AG09309 (cell line): Measurements from ENCODE around the gene HPGD.

ENCODE experiments used
- DNase-seq: peaks from one replicate; pipeline ENCODE4 v3.0.0-alpha.2; 2010; ENCODE audit warnings: low read depth
- H3K4me3 ChIP-seq: 2 replicates; pipeline ENCODE4 v1.5.1; 2011; ENCODE audit warnings: mild to moderate bottlenecking, low read depth, low read length, moderate library complexity; ENCODE audit not compliant: control insufficient read depth
- TF ChIP-seq, protein P1 (sequence below): IDR thresholded peaks from 2 replicates; pipeline ENCODE4 v1.5.1; 2011; ENCODE audit warnings: mild to moderate bottlenecking, low read depth, low read length, inconsistent platforms; ENCODE audit not compliant: insufficient read depth, control insufficient read depth; ENCODE audit errors: missing control alignments

Gene HPGD

DNA sequence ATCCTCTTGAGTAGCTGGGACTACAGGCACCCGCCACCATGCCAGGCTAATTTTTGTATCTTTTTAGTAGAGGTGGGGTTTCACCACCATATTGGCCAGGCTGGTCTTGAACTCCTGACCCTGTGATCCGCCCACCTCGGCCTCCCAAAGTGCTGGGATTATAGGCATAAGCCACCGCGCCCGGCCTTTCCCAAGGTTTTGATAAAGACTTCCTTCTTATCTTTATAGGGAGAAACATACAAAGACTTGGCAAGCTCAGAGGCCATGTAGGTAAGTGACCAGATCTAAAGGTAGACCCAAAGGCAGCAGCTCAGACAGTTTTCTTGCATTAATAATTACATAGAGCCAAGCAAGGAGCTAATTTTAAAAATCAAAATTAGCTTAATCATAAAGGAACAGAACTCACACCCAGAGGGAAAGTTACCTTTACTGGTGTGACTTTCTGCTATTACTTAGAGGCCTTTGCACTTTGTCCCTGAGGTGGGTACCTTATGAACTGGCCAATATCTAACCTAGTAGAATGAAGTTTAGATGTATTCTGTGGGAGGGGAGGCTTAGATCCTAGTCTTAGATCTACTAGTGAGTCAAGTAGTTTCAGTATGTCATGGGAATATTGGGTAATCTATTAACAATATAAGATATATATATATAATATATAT lies 67.3 kb downstream of the HPGD start:
- TF ChIP-seq, protein P1, sequence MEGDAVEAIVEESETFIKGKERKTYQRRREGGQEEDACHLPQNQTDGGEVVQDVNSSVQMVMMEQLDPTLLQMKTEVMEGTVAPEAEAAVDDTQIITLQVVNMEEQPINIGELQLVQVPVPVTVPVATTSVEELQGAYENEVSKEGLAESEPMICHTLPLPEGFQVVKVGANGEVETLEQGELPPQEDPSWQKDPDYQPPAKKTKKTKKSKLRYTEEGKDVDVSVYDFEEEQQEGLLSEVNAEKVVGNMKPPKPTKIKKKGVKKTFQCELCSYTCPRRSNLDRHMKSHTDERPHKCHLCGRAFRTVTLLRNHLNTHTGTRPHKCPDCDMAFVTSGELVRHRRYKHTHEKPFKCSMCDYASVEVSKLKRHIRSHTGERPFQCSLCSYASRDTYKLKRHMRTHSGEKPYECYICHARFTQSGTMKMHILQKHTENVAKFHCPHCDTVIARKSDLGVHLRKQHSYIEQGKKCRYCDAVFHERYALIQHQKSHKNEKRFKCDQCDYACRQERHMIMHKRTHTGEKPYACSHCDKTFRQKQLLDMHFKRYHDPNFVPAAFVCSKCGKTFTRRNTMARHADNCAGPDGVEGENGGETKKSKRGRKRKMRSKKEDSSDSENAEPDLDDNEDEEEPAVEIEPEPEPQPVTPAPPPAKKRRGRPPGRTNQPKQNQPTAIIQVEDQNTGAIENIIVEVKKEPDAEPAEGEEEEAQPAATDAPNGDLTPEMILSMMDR, result no peak
- DNase-seq, result no peak
- no peak overlapping the region for H3K4me3 ChIP-seq

DNA sequence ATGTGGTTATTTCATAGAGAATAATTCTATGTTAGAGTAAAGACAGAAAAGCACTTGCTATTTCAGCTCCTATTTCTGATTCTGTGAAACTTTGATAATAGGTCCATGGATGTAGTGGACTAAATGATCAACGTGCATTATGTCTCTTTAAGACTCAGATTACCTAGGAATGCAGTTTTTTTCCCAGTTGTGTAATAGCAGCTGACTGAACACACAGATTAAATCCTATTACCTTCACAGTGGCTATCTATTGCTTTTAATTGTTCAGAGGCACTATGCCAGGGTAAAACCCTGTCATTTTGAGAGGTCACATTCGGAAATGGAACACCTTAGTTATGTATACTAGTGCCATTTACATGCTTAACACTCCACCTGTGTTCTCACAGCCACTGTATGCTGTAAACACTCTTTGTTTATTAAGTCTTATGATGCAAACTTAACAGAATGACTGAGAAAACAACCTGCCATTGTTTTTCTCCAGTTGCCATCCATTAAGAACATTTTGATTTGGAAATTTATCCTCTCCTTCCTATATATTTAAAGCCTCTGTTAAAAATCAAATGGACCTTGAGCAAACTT lies 70.5 kb downstream of the HPGD start:
- TF ChIP-seq, protein P1, result no peak
- no peak overlapping the region for H3K4me3 ChIP-seq

GRCh38 chr4:174450786-174451125 lies 71.5 kb downstream of the HPGD start:
- TF ChIP-seq, protein P1, result no peak
- DNase-seq, result no peak
- no peak overlapping the region for H3K4me3 ChIP-seq

More for the DNA sequence above, 70.5 kb downstream of the HPGD start:
- no peak for DNase-seq

GRCh38 chr4:174449944-174450785 lies 72.1 kb downstream of the HPGD start:
- H3K4me3 ChIP-seq, result no peak overlapping the region
- TF ChIP-seq, protein P1, result no peak
- DNase-seq, result no peak

DNA sequence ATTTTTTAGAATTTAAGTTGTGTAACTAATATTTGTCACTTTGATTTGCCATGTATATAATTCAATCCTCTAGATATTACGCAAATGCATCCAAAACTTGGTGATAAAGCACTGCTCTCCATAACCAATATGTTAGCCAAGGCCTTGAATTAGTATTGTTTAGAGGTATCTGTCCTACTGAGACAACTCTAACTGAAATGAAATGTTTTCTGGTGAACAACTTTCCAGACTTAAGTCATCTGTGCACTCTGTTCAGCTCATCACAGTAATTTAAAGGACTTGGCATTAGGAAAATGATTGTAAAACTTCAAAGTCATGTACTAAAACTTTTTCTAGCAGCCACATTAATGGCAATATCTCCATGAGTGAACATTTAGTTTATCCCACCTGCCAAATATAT lies 73.1 kb downstream of the HPGD start:
- DNase-seq, result no peak
- no peak overlapping the region for H3K4me3 ChIP-seq
- TF ChIP-seq, protein P1, result no peak

DNA sequence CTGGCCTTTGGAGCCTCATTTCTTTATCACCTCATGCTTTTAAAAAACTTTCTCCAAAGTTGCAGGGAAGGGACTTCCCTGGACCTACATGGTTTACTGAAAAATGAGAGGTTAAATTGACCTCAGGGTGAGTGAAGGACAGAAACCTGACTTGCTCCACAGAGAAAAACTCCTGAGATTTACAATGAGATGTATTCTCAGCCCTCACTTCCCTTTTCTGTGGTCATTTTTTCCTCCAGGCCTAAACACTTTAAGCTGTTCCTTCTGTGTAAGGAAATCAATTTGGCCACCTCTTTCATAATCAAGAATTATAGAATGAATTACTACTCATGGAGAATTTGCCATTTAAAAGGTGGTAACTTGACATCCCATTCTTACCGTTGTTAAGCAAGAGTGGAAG lies 77.9 kb downstream of the HPGD start:
- TF ChIP-seq, protein P1, result no peak
- no peak for DNase-seq
- H3K4me3 ChIP-seq, result no peak overlapping the region
